Renal cortical epithelial cell (primary cell): ENCODE measurements around the gene PDE6D. TPM values are rescaled to one million over a fixed set of nuclear protein-coding genes. Genes with fewer than 3 reads are reported as not detected.
"Not testable (repeated sequence)": the region's sequence is repeated elsewhere in the genome, so short reads cannot be mapped to it uniquely, and the experiment has no call there.

Experiments
- DNase-seq: peaks from one replicate; pipeline ENCODE4 v3.0.0-alpha.2; 2011; ENCODE audit warnings: low read depth
- total RNA-seq: library from RNA; depleted of rRNA; stranded (reverse); fragments of >200 nt; gene quantifications from 2 replicates; pipeline ENCODE4 v1.2.3, GENCODE V29; 2014

The PDE6D gene
- total RNA-seq, 1 donor from 2014 or later: 25.0 TPM

GRCh38 chr2:231720292-231720986 lies 60.6 kb downstream of the PDE6D start:
- DNase-seq: no peak

- DNase-seq: no peak
Observed at GRCh38 chr2:231718799-231719198, 62.3 kb downstream of the PDE6D start.

- DNase-seq: peak; percentile 59
Observed at GRCh38 chr2:231717281-231718171, 63.6 kb downstream of the PDE6D start.

- DNase-seq: no peak
Observed at GRCh38 chr2:231716666-231717280, 64.3 kb downstream of the PDE6D start.

GRCh38 chr2:231715988-231716616 lies 65.0 kb downstream of the PDE6D start:
- no peak for DNase-seq

GRCh38 chr2:231715499-231715837 lies 65.6 kb downstream of the PDE6D start:
- no peak for DNase-seq

GRCh38 chr2:231714639-231715498 lies 66.2 kb downstream of the PDE6D start:
- peak; percentile 24 for DNase-seq

GRCh38 chr2:231713730-231714638 lies 67.1 kb downstream of the PDE6D start:
- peak; percentile 70 for DNase-seq

GRCh38 chr2:231713406-231713729 lies 67.7 kb downstream of the PDE6D start:
- DNase-seq: not testable (repeated sequence)

- DNase-seq: not testable (repeated sequence)
Observed at GRCh38 chr2:231712451-231713021, 68.5 kb downstream of the PDE6D start.

- DNase-seq: no peak
Observed at GRCh38 chr2:231711677-231712450, 69.2 kb downstream of the PDE6D start.

GRCh38 chr2:231710799-231711676 lies 70.0 kb downstream of the PDE6D start:
- no peak for DNase-seq

- peak; percentile 38 for DNase-seq
Observed at GRCh38 chr2:231709981-231710798, 70.9 kb downstream of the PDE6D start.

GRCh38 chr2:231709636-231709980 lies 71.5 kb downstream of the PDE6D start:
- DNase-seq: no peak

GRCh38 chr2:231708773-231709635 lies 72.1 kb downstream of the PDE6D start:
- DNase-seq: no peak
